Measurements from ENCODE around the gene EVC. TPM values are rescaled to one million over a fixed set of nuclear protein-coding genes. Genes with fewer than 3 reads are reported as not detected.
A peak's percentile ranks its signal among the peaks of the same experiment; 100 is the strongest.

The EVC gene
- total and polyA plus RNA-seq, 2 experiments from 2014 or later: 4.8 to 8.6 TPM

DNA sequence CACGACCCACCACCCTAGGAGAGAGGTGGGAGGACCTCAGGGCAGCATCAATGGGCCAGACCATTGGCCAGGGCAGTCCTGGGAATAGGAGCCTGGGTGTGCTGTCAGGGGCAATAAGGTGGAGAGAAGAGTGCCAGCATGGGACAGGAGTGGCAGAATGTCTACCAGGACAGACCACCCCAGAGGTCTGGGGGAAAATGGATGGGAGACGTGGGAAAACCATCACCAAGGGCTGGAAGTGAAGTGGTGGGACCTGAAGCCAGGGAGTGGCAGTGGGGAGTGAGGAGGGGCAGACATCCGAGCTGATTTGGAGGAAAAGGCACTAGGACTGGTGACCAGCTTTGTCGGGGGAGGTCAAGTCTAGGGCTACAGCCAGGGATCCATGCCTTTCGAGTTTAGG lies 3.6 kb upstream of the EVC start:
- no peak for DNase-seq (ENCODE audit: low spot score)
- Histone ChIP-seq H3K4me2 (peak overlapping the region; percentile 100), H3K4me1 (ENCODE audit: insufficient read depth) (peaks cover 31% of the 10 kb centered on the region), H3K4me3 (peak overlapping the region; percentile 97), H3K36me3 (replicated peaks; ENCODE audit: insufficient read depth, low read depth) (no peaks in the 10 kb centered on the region), H3K9me3 (ENCODE audit: low read depth) (no peaks in the 10 kb centered on the region), H2AFZ (no peak overlapping the region), H3K27me3 (no peaks in the 10 kb centered on the region), H3K27ac (no peak overlapping the region), H4K20me1 (ENCODE audit: insufficient read depth, poor library complexity, severe bottlenecking) (no peaks in the 10 kb centered on the region), H3K9me2 (replicated peaks; ENCODE audit: insufficient read depth) (no peaks in the 10 kb centered on the region), H3K79me2 (peaks cover 11% of the 10 kb centered on the region)
- 67% methylated on average over 5 of the region's 5 CpGs for WGBS (ENCODE audit: low lambda C conversion rate, missing lambda C conversion rate)
- no peak for TF ChIP-seq CTCF (IDR thresholded peaks at IDR 0.05; ENCODE audit: poor library complexity)
- TF ChIP-seq EZH2 (IDR thresholded peaks at IDR 0.05; ENCODE audit: borderline replicate concordance): no peak
- no peak for TF ChIP-seq EZH2phosphoT487 (IDR thresholded peaks at IDR 0.05; ENCODE audit: low read depth, severe bottlenecking, unreplicated experiment)

DNA sequence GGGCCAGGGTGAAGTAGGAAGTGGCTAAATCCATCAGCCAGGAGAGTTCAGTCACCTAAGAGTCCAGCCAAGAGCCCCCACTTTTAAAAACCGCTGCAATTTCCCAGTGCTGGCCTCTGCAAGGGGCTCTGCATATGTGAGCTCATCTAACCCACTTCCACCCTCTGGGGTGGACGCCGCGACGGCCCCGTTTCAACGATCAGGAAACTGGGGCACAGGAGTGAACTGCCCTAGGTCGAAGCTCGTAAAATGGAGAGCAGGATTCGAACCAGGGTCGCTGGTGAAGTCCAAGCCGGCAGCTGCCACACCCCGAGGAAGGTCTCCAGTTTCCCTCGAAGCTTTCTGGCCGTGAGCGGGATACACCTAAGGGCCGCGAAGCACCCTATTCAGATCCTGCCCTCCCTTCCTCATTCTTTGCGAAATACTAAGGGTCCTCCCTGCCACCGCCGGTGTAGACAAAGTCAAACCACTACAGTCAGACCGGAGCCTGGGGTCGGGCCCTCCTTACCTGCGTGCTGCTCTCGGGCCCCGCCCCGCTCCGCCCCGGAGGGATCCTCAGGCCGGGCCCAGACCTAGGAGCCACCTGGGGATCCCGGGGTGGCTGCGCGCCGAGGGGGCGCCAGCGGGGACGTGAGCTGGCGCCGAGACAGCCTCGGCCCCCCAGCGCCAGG lies 3.1 kb upstream of the EVC start:
- 14% methylated on average over 39 of the region's 41 CpGs for WGBS (ENCODE audit: low lambda C conversion rate, missing lambda C conversion rate)
- Histone ChIP-seq H3K27ac (peak overlapping the region; percentile 81), H3K36me3 (replicated peaks; ENCODE audit: insufficient read depth, low read depth) (no peaks in the 10 kb centered on the region), H3K9me3 (ENCODE audit: low read depth) (no peaks in the 10 kb centered on the region), H2AFZ (peak overlapping the region; percentile 92), H3K79me2 (peaks cover 16% of the 10 kb centered on the region), H3K4me2 (peak overlapping the region; percentile 100), H3K4me3 (peak overlapping the region; percentile 97), H4K20me1 (ENCODE audit: insufficient read depth, poor library complexity, severe bottlenecking) (no peaks in the 10 kb centered on the region), H3K27me3 (no peaks in the 10 kb centered on the region), H3K4me1 (ENCODE audit: insufficient read depth) (peaks cover 31% of the 10 kb centered on the region), H3K9me2 (replicated peaks; ENCODE audit: insufficient read depth) (no peaks in the 10 kb centered on the region)
- no peak for TF ChIP-seq EZH2phosphoT487 (IDR thresholded peaks at IDR 0.05; ENCODE audit: low read depth, severe bottlenecking, unreplicated experiment)
- TF ChIP-seq EZH2 (IDR thresholded peaks at IDR 0.05; ENCODE audit: borderline replicate concordance): no peak
- TF ChIP-seq CTCF (IDR thresholded peaks at IDR 0.05; ENCODE audit: poor library complexity): no peak
- DNase-seq (ENCODE audit: low spot score): peak; percentile 48

DNA sequence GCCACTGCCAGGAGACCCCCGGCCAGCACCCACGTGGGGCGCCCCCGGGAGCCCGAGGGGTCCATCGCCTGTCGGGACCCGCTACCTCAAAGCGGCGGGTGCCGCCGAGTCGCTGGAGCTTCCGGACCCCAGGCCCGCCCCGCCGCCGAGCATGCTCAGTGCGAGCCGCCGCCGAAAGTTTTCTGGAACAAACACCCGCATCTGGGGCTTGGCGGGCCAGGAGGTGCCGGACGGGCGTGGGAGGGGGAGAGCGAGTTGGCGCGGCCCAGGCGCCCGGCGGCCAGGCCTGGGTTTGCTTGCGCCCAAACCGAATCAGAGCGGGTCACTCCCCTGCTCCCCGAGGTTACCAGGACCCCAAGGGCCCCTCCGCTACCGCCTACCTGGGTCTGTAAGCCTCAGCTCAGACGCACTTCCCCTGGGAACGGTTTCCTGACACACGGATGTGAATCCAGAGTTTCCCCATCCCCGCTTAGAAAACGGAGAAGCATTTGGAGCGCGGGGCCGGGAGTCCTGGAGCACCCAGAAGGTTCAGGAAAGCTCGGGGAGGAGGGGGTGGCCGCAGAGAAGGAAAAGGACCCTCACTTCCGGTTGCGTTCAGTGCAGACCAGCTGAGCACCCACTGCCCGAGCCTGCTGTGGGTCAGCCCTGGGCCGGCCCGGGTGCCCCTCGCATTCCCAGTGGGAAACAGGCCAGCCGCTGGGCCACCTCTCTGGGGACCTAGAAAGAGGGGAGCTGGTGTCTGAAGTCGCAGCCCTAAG lies 2.4 kb upstream of the EVC start, which contains the start of gene EVC2:
Gene EVC2 (minus strand): TSS at position 111 of the 758 bp plus-strand sequence. CDS start 46 bp downstream, at position 65.
- no peaks in the 10 kb centered on the region for H3K27me3 ChIP-seq
- peak within 1 kb of the TSS; percentile 81 for H3K27ac ChIP-seq
- peak within 1 kb of the TSS; percentile 92 for H2AFZ ChIP-seq
- H3K4me1 ChIP-seq (ENCODE audit: insufficient read depth): peaks cover 31% of the 10 kb centered on the region
- H3K79me2 ChIP-seq: peaks cover 21% of the 10 kb centered on the region
- no peaks in the 10 kb centered on the region for H3K9me3 ChIP-seq (ENCODE audit: low read depth)
- WGBS (ENCODE audit: low lambda C conversion rate, missing lambda C conversion rate): 11% methylated on average over 52 of the region's 57 CpGs
- no peak for TF ChIP-seq EZH2 (IDR thresholded peaks at IDR 0.05; ENCODE audit: borderline replicate concordance)
- no peak for TF ChIP-seq EZH2phosphoT487 (IDR thresholded peaks at IDR 0.05; ENCODE audit: low read depth, severe bottlenecking, unreplicated experiment)
- no peaks in the 10 kb centered on the region for H3K9me2 ChIP-seq (replicated peaks; ENCODE audit: insufficient read depth)
- H3K4me3 ChIP-seq: peak within 1 kb of the TSS; percentile 97
- peak within 1 kb of the TSS; percentile 100 for H3K4me2 ChIP-seq
- H3K36me3 ChIP-seq (replicated peaks; ENCODE audit: insufficient read depth, low read depth): no peaks in the 10 kb centered on the region
- DNase-seq (ENCODE audit: low spot score): peak; percentile 70
- no peaks in the 10 kb centered on the region for H4K20me1 ChIP-seq (ENCODE audit: insufficient read depth, poor library complexity, severe bottlenecking)

DNA sequence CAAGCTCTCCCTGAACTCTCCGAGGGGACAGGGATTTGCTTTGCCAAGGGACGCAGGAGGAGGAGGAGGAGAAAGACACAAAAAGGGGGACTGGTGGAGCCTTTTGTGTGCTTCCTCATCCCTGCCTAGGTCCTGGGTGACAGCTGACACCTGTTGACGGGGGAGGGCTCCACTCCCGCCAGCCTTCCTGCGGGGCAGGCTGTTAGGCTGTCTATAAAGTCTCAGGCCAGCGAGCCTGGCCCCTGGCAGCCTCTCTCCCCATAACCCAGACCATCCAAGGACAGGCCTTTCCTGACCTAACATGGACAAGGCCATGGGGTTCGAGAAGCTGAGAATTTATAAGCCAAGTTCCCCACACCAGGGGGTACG lies 1.8 kb upstream of the EVC start:
- Histone ChIP-seq H3K79me2 (peaks cover 27% of the 10 kb centered on the region), H3K4me3 (no peak overlapping the region), H3K4me1 (ENCODE audit: insufficient read depth) (peaks cover 31% of the 10 kb centered on the region), H3K27me3 (no peaks in the 10 kb centered on the region), H4K20me1 (ENCODE audit: insufficient read depth, poor library complexity, severe bottlenecking) (no peaks in the 10 kb centered on the region), H3K9me2 (replicated peaks; ENCODE audit: insufficient read depth) (no peaks in the 10 kb centered on the region), H3K27ac (peak overlapping the region; percentile 81), H3K9me3 (ENCODE audit: low read depth) (no peaks in the 10 kb centered on the region), H3K36me3 (replicated peaks; ENCODE audit: insufficient read depth, low read depth) (no peaks in the 10 kb centered on the region), H3K4me2 (peak overlapping the region; percentile 100), H2AFZ (peak overlapping the region; percentile 92)
- 71% methylated on average over 8 of the region's 8 CpGs for WGBS (ENCODE audit: low lambda C conversion rate, missing lambda C conversion rate)
- TF ChIP-seq EZH2phosphoT487 (IDR thresholded peaks at IDR 0.05; ENCODE audit: low read depth, severe bottlenecking, unreplicated experiment) (no peak), CTCF (IDR thresholded peaks at IDR 0.05; ENCODE audit: poor library complexity) (no peak), EZH2 (IDR thresholded peaks at IDR 0.05; ENCODE audit: borderline replicate concordance) (no peak)
- peak; percentile 21 for DNase-seq (ENCODE audit: low spot score)
